ENCODE results near the gene VPS33B.
"Not testable (repeated sequence)": the region's sequence is repeated elsewhere in the genome, so short reads cannot be mapped to it uniquely, and the experiment has no call there.

Gene VPS33B

GRCh38 chr15:91022075-91022831 is at the start of gene VPS33B:
Gene VPS33B (minus strand): TSS chr15:91022594. CDS start chr15:91022249, 345 bp downstream.
- DNase-seq (ENCODE audit: low read depth in 2 of 2): peak; percentile 39 to 45

GRCh38 chr15:91072161-91072560 is 49.8 kb upstream of the VPS33B start:
- no peak for DNase-seq (ENCODE audit: low read depth in 2 of 2)

GRCh38 chr15:91070872-91071271 is 48.5 kb upstream of the VPS33B start:
- no peak for DNase-seq (ENCODE audit: low read depth in 2 of 2)

- DNase-seq (ENCODE audit: low read depth in 2 of 2): no peak
These were observed 46.6 kb upstream of the VPS33B start for GRCh38 chr15:91068966-91069365.

- DNase-seq (ENCODE audit: low read depth in 2 of 2): no peak
These were observed 46.0 kb upstream of the VPS33B start for GRCh38 chr15:91068436-91068835.

- no peak for DNase-seq (ENCODE audit: low read depth in 2 of 2)
These were observed 44.6 kb upstream of the VPS33B start for GRCh38 chr15:91067036-91067435.

- DNase-seq (ENCODE audit: low read depth in 2 of 2): no peak
These were observed 43.1 kb upstream of the VPS33B start for GRCh38 chr15:91065505-91065904.

- no peak for DNase-seq (ENCODE audit: low read depth in 2 of 2)
These were observed 39.6 kb upstream of the VPS33B start for GRCh38 chr15:91061997-91062396.

GRCh38 chr15:91061230-91061629 is 38.8 kb upstream of the VPS33B start:
- no peak for DNase-seq (ENCODE audit: low read depth in 2 of 2)

- DNase-seq (ENCODE audit: low read depth in 2 of 2): no peak
These were observed 33.3 kb upstream of the VPS33B start for GRCh38 chr15:91055548-91056331.

- no peak for DNase-seq (ENCODE audit: low read depth in 2 of 2)
These were observed 32.4 kb upstream of the VPS33B start for GRCh38 chr15:91054816-91055215.

- DNase-seq (ENCODE audit: low read depth in 2 of 2): no peak
These were observed 28.9 kb upstream of the VPS33B start for GRCh38 chr15:91051248-91051647.

GRCh38 chr15:91050128-91050455 is 27.7 kb upstream of the VPS33B start:
- DNase-seq (ENCODE audit: low read depth in 2 of 2): no peak

- DNase-seq (ENCODE audit: low read depth in 2 of 2): peak; percentile 7 to 10
These were observed 27.2 kb upstream of the VPS33B start for GRCh38 chr15:91049378-91050127.

- DNase-seq (ENCODE audit: low read depth in 2 of 2): no peak
These were observed 25.3 kb upstream of the VPS33B start for GRCh38 chr15:91047545-91048199.

GRCh38 chr15:91046056-91046455 is 23.7 kb upstream of the VPS33B start:
- not testable (repeated sequence) for DNase-seq (ENCODE audit: low read depth in 2 of 2)

- DNase-seq (ENCODE audit: low read depth in 2 of 2): no peak
These were observed 22.7 kb upstream of the VPS33B start for GRCh38 chr15:91045065-91045464.

GRCh38 chr15:91043202-91043874 is 20.9 kb upstream of the VPS33B start:
- DNase-seq (ENCODE audit: low read depth in 2 of 2): no peak

- DNase-seq (ENCODE audit: low read depth in 2 of 2): no peak
These were observed 18.5 kb upstream of the VPS33B start for GRCh38 chr15:91040856-91041255.

GRCh38 chr15:91039996-91040395 is 17.6 kb upstream of the VPS33B start:
- no peak for DNase-seq (ENCODE audit: low read depth in 2 of 2)

Data from stimulated activated CD4-positive, alpha-beta T cell treated with anti-CD3 and anti-CD28 coated beads, Interleukin-1b, Interleukin-23, amount 100 ng/mL, for 1 hour (primary cell).